Common myeloid progenitor, CD34-positive (primary cell): ENCODE results near the gene DGKB.

Experiments used
- CTCF ChIA-PET: fragments of 350-600 bp; sonication (Branson Sonifier 250); formaldehyde crosslinking; loops from one replicate; lab custom pipeline; 2021; ENCODE audit warnings: antibody characterized with exemption; lab: Charles Lee
- POLR2A ChIA-PET: fragments of 350-600 bp; sonication (Branson Sonifier 250); formaldehyde crosslinking; loops from one replicate; lab custom pipeline; 2021; ENCODE audit warnings: antibody characterized with exemption; lab: Charles Lee
- DNase-seq, 3 donors: peaks; one replicate each; pipeline versions ENCODE4 v3.0.0 to v3.0.0-alpha.2; 2013
- H3K27ac ChIP-seq, 2 experiments: 1 replicate in 1 of 2; 2 replicates in 1 of 2; pipeline ENCODE4 v1.7.0; 2013; ENCODE audit warnings: inconsistent platforms in 2 of 2, low read length in 2 of 2, mild to moderate bottlenecking in 2 of 2, low read depth in 1 of 2, moderate library complexity in 1 of 2; ENCODE audit not compliant: severe bottlenecking in 2 of 2, insufficient read depth in 1 of 2, poor library complexity in 1 of 2
- H3K27me3 ChIP-seq, 5 experiments: replicated peaks in 2 of 5; 1 replicate in 3 of 5; 2 replicates in 2 of 5; pipeline versions ENCODE4 v1.6.1 to v1.7.0; 2013; ENCODE audit warnings: low read length in 4 of 5, mild to moderate bottlenecking in 2 of 5, moderate library complexity in 2 of 5, inconsistent platforms in 1 of 5; ENCODE audit not compliant: insufficient read depth in 5 of 5, control insufficient read depth in 4 of 5
- H3K36me3 ChIP-seq, 4 experiments: 1 replicate in 2 of 4; 2 replicates in 2 of 4; pipeline versions ENCODE4 v1.6.1 to v1.7.0; 2013; ENCODE audit warnings: low read length in 3 of 4, control low read depth in 1 of 4, mild to moderate bottlenecking in 1 of 4; ENCODE audit not compliant: control insufficient read depth in 4 of 4, insufficient read depth in 4 of 4
- H3K4me1 ChIP-seq, 4 experiments: 1 replicate in 3 of 4; 2 replicates in 1 of 4; pipeline versions ENCODE4 v1.6.1 to v1.7.1; 2013; ENCODE audit warnings: low read length in 3 of 4, mild to moderate bottlenecking in 3 of 4, control low read depth in 1 of 4, inconsistent platforms in 1 of 4, moderate library complexity in 1 of 4; ENCODE audit not compliant: control insufficient read depth in 4 of 4, insufficient read depth in 4 of 4; ENCODE audit errors: control extremely low read depth in 1 of 4
- H3K4me3 ChIP-seq, 7 experiments: 1 replicate in 4 of 7; 2 replicates in 3 of 7; pipeline versions ENCODE4 v1.5.1 to v1.7.0; 2013; ENCODE audit warnings: mild to moderate bottlenecking in 7 of 7, low read length in 6 of 7, moderate library complexity in 6 of 7, inconsistent platforms in 2 of 7, low read depth in 2 of 7, control low read depth in 1 of 7; ENCODE audit not compliant: insufficient read depth in 4 of 7, control insufficient read depth in 1 of 7; ENCODE audit errors: extremely low read depth in 1 of 7
- H3K9me3 ChIP-seq, 5 experiments: 1 replicate in 4 of 5; 2 replicates in 1 of 5; pipeline versions ENCODE4 v1.6.1 to v1.7.1; 2013; ENCODE audit warnings: low read length in 4 of 5, mild to moderate bottlenecking in 2 of 5, inconsistent platforms in 1 of 5, low read depth in 1 of 5, moderate library complexity in 1 of 5; ENCODE audit not compliant: control insufficient read depth in 4 of 5, insufficient read depth in 2 of 5; ENCODE audit errors: control extremely low read depth in 1 of 5
- WGBS: methylation state at CpG from one replicate; pipeline ENCODE4 v1.1.5; 2013; ENCODE audit not compliant: insufficient coverage; 5-methylcytosine and 5-hydroxymethylcytosine counted together

Gene DGKB

GRCh38 chr7:14714161-14714728 is 188.3 kb downstream of the DGKB start:
- no peaks in the 10 kb centered on the region for H3K36me3 ChIP-seq
- WGBS, result 93% methylated on average over 3 of the region's 3 CpGs
- no peaks in the 10 kb centered on the region for H3K4me1 ChIP-seq
- no peaks in the 10 kb centered on the region for H3K9me3 ChIP-seq
- ChIA-PET POLR2A (no interaction called here), CTCF (no interaction called here)
- peaks cover 0 to 4% (median 0%) of the 10 kb centered on the region in 5 experiments for H3K27me3 ChIP-seq
- no peak for DNase-seq
- no peak overlapping the region for H3K27ac ChIP-seq
- no peak overlapping the region for H3K4me3 ChIP-seq

GRCh38 chr7:14698239-14698638 is 204.3 kb downstream of the DGKB start:
- DNase-seq, result no peak
- Histone ChIP-seq H3K36me3 (no peaks in the 10 kb centered on the region), H3K4me3 (no peak overlapping the region), H3K4me1 (no peaks in the 10 kb centered on the region), H3K27me3 (no peaks in the 10 kb centered on the region), H3K27ac (no peak overlapping the region), H3K9me3 (no peaks in the 10 kb centered on the region)
- POLR2A ChIA-PET, result no interaction called here
- CTCF ChIA-PET, result interaction anchor here (1.4 kb wide), 1 partner anchor 1417 kb away, joined by 6 read pairs; no protein-coding TSS in a partner anchor

- H3K4me3 ChIP-seq, result no peak overlapping the region
- no peaks in the 10 kb centered on the region for H3K4me1 ChIP-seq
- H3K36me3 ChIP-seq, result no peaks in the 10 kb centered on the region
- no peaks in the 10 kb centered on the region for H3K9me3 ChIP-seq
- no peak overlapping the region for H3K27ac ChIP-seq
- H3K27me3 ChIP-seq, result no peaks in the 10 kb centered on the region
- DNase-seq, result no peak
- POLR2A ChIA-PET, result no interaction called here
- CTCF ChIA-PET, result interaction anchor here (0.7 kb wide), 1 partner anchor 1518 kb away, joined by 3 read pairs; no protein-coding TSS in a partner anchor
These were observed 204.9 kb downstream of the DGKB start for GRCh38 chr7:14697684-14698083.

GRCh38 chr7:14691597-14692203 is 210.9 kb downstream of the DGKB start:
- H3K9me3 ChIP-seq, result no peaks in the 10 kb centered on the region
- DNase-seq, result peak; percentile 38 to 60 (median 45)
- ChIA-PET POLR2A (interaction anchor here (0.7 kb wide), 1 partner anchor 1413 kb away, joined by 3 read pairs; no protein-coding TSS in a partner anchor), CTCF (interaction anchor here (0.8 to 6.8 kb wide), 17 partner anchors 9 to 1416 kb away, joined by 3 to 84 read pairs (median 4); no protein-coding TSS in a partner anchor)
- H3K4me3 ChIP-seq, result no peak overlapping the region
- H3K27ac ChIP-seq, result no peak overlapping the region
- H3K27me3 ChIP-seq, result no peaks in the 10 kb centered on the region
- H3K4me1 ChIP-seq, result peaks cover 0 to 2% (median 0%) of the 10 kb centered on the region in 4 experiments
- H3K36me3 ChIP-seq, result no peaks in the 10 kb centered on the region
- no CpG with 5 or more reads among the region's 3 CpGs for WGBS

GRCh38 chr7:14691034-14691433 is 211.5 kb downstream of the DGKB start:
- no CpG with 5 or more reads among the region's 2 CpGs for WGBS
- H3K4me3 ChIP-seq, result no peak overlapping the region
- no peaks in the 10 kb centered on the region for H3K27me3 ChIP-seq
- H3K4me1 ChIP-seq, result peaks cover 0 to 2% (median 0%) of the 10 kb centered on the region in 4 experiments
- ChIA-PET CTCF (interaction anchor here (0.8 to 6.8 kb wide), 16 partner anchors 9 to 1416 kb away, joined by 3 to 84 read pairs (median 4); no protein-coding TSS in a partner anchor), POLR2A (no interaction called here)
- no peaks in the 10 kb centered on the region for H3K36me3 ChIP-seq
- H3K9me3 ChIP-seq, result no peaks in the 10 kb centered on the region
- H3K27ac ChIP-seq, result no peak overlapping the region
- no peak for DNase-seq

GRCh38 chr7:14690486-14690885 is 212.1 kb downstream of the DGKB start:
- Histone ChIP-seq H3K36me3 (no peaks in the 10 kb centered on the region), H3K27ac (no peak overlapping the region), H3K4me3 (no peak overlapping the region), H3K9me3 (no peaks in the 10 kb centered on the region), H3K4me1 (peaks cover 0 to 2% (median 0%) of the 10 kb centered on the region in 4 experiments), H3K27me3 (no peaks in the 10 kb centered on the region)
- WGBS, result 100% methylated on average over 3 of the region's 3 CpGs
- POLR2A ChIA-PET, result no interaction called here
- DNase-seq, result no peak
- CTCF ChIA-PET, result interaction anchor here (0.8 to 6.8 kb wide), 7 partner anchors 9 to 1410 kb away, joined by 3 to 84 read pairs (median 5); no protein-coding TSS in a partner anchor

GRCh38 chr7:14690075-14690474 is 212.5 kb downstream of the DGKB start:
- Histone ChIP-seq H3K27me3 (no peaks in the 10 kb centered on the region), H3K27ac (no peak overlapping the region), H3K9me3 (no peaks in the 10 kb centered on the region), H3K4me1 (peaks cover 0 to 2% (median 0%) of the 10 kb centered on the region in 4 experiments), H3K4me3 (no peak overlapping the region), H3K36me3 (no peaks in the 10 kb centered on the region)
- no CpG with 5 or more reads among the region's 5 CpGs for WGBS
- DNase-seq, result peak in 2 of 3 donors; percentile 12 to 22
- CTCF ChIA-PET, result interaction anchor here (1.0 to 6.8 kb wide), 3 partner anchors 13 to 1410 kb away, joined by 3 to 84 read pairs (median 4); no protein-coding TSS in a partner anchor
- POLR2A ChIA-PET, result no interaction called here
